HG03469 (cell line): ENCODE data around the gene SLCO4A1.

Experiments used
- ATAC-seq: cut with Tn5 transposase; IDR thresholded peaks from one replicate; pipeline ENCODE4 v1.9.1; 2021; ENCODE audit warnings: mild to moderate bottlenecking, moderate library complexity, moderate number of reproducible peaks; ENCODE audit not compliant: unreplicated experiment

Gene SLCO4A1

GRCh38 chr20:62663145-62664018 is 21.1 kb downstream of the SLCO4A1 start:
- ATAC-seq = no peak

GRCh38 chr20:62664019-62664971 is 22.0 kb downstream of the SLCO4A1 start:
- no peak for ATAC-seq

- no peak for ATAC-seq
These were observed 23.0 kb downstream of the SLCO4A1 start for GRCh38 chr20:62665153-62665754.

GRCh38 chr20:62665826-62666735 is 23.8 kb downstream of the SLCO4A1 start:
- ATAC-seq = no peak

GRCh38 chr20:62666736-62667529 is 24.6 kb downstream of the SLCO4A1 start:
- no peak for ATAC-seq

- no peak for ATAC-seq
These were observed 25.5 kb downstream of the SLCO4A1 start for GRCh38 chr20:62667530-62668440.

- no peak for ATAC-seq
These were observed 26.2 kb downstream of the SLCO4A1 start for GRCh38 chr20:62668441-62669027.

- no peak for ATAC-seq
These were observed 26.9 kb downstream of the SLCO4A1 start for GRCh38 chr20:62669249-62669648.

- no peak for ATAC-seq
These were observed 27.9 kb downstream of the SLCO4A1 start for GRCh38 chr20:62670156-62670555.

GRCh38 chr20:62670998-62671397 is 28.7 kb downstream of the SLCO4A1 start:
- no peak for ATAC-seq

- ATAC-seq = no peak
These were observed 29.5 kb downstream of the SLCO4A1 start for GRCh38 chr20:62671765-62672164.

- ATAC-seq = no peak
These were observed 32.1 kb downstream of the SLCO4A1 start for GRCh38 chr20:62674370-62674769.

GRCh38 chr20:62675156-62675876 is 33.0 kb downstream of the SLCO4A1 start:
- no peak for ATAC-seq

- ATAC-seq = no peak
These were observed 33.6 kb downstream of the SLCO4A1 start for GRCh38 chr20:62675877-62676260.

GRCh38 chr20:62676976-62677375 is 34.7 kb downstream of the SLCO4A1 start:
- no peak for ATAC-seq

- ATAC-seq = no peak
These were observed 35.4 kb downstream of the SLCO4A1 start for GRCh38 chr20:62677678-62678077.

- ATAC-seq = no peak
These were observed 36.2 kb downstream of the SLCO4A1 start for GRCh38 chr20:62678553-62678952.
